GM12878 (cell line): ENCODE measurements around the gene ESR2. TPM values are rescaled to one million over a fixed set of nuclear protein-coding genes. Genes with fewer than 3 reads are reported as not detected.

Experiments used
- ATAC-seq: fragments of 200-7000 bp; cut with Tn5 transposase; 3 replicates; pipeline ENCODE4 v1.9.1; 2020; ENCODE audit warnings: mild to moderate bottlenecking, moderate library complexity
- BruUV-seq: library from RNA; stranded (reverse); fragments of 400-500 nt; replicated peaks from 2 replicates; lab custom pipeline; 2021; lab: Mats Ljungman, UMichigan
- CTCF ChIA-PET: fragments of 300-600 bp; sonication (Branson Sonifier 250); formaldehyde crosslinking; extraction: SDS; loops from one replicate; lab custom pipeline; 2021; ENCODE audit warnings: inconsistent platforms; lab: Yijun Ruan, JAX
- POLR2A ChIA-PET: fragments of 350-600 bp; formaldehyde crosslinking; extraction: SDS; loops from one replicate; lab custom pipeline; 2021; ENCODE audit warnings: inconsistent platforms; lab: Charles Lee
- RAD21 ChIA-PET: fragments of 300-600 bp; sonication (Branson Sonifier 250); formaldehyde crosslinking; loops from one replicate; lab custom pipeline; 2023; ENCODE audit warnings: antibody characterized with exemption; ENCODE audit not compliant: unreplicated experiment; lab: Charles Lee
- SMC1A ChIA-PET: fragments of 300-600 bp; sonication (Branson Sonifier 250); formaldehyde crosslinking; loops from one replicate; lab custom pipeline; 2023; ENCODE audit not compliant: unreplicated experiment, uncharacterized antibody; lab: Charles Lee
- DNase-seq: peaks from one replicate; pipeline ENCODE4 v3.0.0-alpha.2; 2011; ENCODE audit warnings: low read depth, low spot score
- FAIRE-seq: peaks from 3 replicates; lab custom pipeline; 2011; peaks lifted over from hg19 to GRCh38; lab: Jason Lieb, UNC
- H2AFZ ChIP-seq: 2 replicates; pipeline ENCODE4 v1.6.0; 2011; ENCODE audit warnings: low read depth, low read length, control low read depth; ENCODE audit not compliant: control insufficient read depth
- H3K27ac ChIP-seq: 2 replicates; pipeline ENCODE4 v1.5.1; 2011; ENCODE audit warnings: control low read depth; ENCODE audit not compliant: control insufficient read depth, insufficient read depth
- H3K27me3 ChIP-seq, 2 experiments: replicated peaks in 1 of 2; 2 replicates each; pipeline versions ENCODE4 v1.6.0 to v1.6.1; 2011; ENCODE audit warnings: low read length in 1 of 2; ENCODE audit not compliant: control insufficient read depth in 2 of 2, insufficient read depth in 2 of 2
- H3K36me3 ChIP-seq, 2 experiments: 2 replicates each; pipeline ENCODE4 v1.5.1; 2011; ENCODE audit warnings: low read length in 1 of 2; ENCODE audit not compliant: control insufficient read depth in 2 of 2, insufficient read depth in 2 of 2
- H3K4me1 ChIP-seq: 2 replicates; pipeline ENCODE4 v1.6.1; 2011; ENCODE audit warnings: mild to moderate bottlenecking, low read length, moderate library complexity, mixed read lengths; ENCODE audit not compliant: control insufficient read depth, insufficient read depth
- H3K4me2 ChIP-seq: 2 replicates; pipeline ENCODE4 v1.6.0; 2011; ENCODE audit warnings: control low read depth; ENCODE audit not compliant: control insufficient read depth, insufficient read depth
- H3K4me3 ChIP-seq: fragments of 200-600 bp; sonication (generic); 2 replicates; pipeline ENCODE4 v1.5.1; 2016
- H3K79me2 ChIP-seq: 2 replicates; pipeline ENCODE4 v1.6.0; 2011; ENCODE audit warnings: low read length; ENCODE audit not compliant: control insufficient read depth, insufficient read depth
- H3K9ac ChIP-seq: 2 replicates; pipeline ENCODE4 v1.8.0; 2011; ENCODE audit warnings: low read length, control low read depth, mixed read lengths; ENCODE audit not compliant: control insufficient read depth, insufficient read depth
- H3K9me3 ChIP-seq: replicated peaks from 3 replicates; pipeline ENCODE4 v1.5.1; 2011; ENCODE audit warnings: mild to moderate bottlenecking, low read length; ENCODE audit not compliant: control insufficient read depth, insufficient read depth
- H4K20me1 ChIP-seq: 2 replicates; pipeline ENCODE4 v1.6.0; 2011; ENCODE audit not compliant: control insufficient read depth, insufficient read depth
- ATF2 ChIP-seq: IDR thresholded peaks from 2 replicates; pipeline ENCODE4 v1.6.1; 2012; ENCODE audit warnings: low read length, inconsistent platforms
- BMI1 ChIP-seq: fragments of 450-650 bp; IDR thresholded peaks from 2 replicates; pipeline ENCODE4 v1.6.1; 2016; ENCODE audit warnings: mild to moderate bottlenecking, moderate library complexity, borderline replicate concordance
- CHD4 ChIP-seq: fragments of 200-600 bp; sonication (generic); IDR thresholded peaks from 2 replicates; pipeline ENCODE4 v1.6.1; 2016; ENCODE audit warnings: mild to moderate bottlenecking
- CREM ChIP-seq: IDR thresholded peaks from 2 replicates; pipeline ENCODE4 v1.6.1; 2014; ENCODE audit warnings: antibody characterized with exemption, low read depth
- IRF4 ChIP-seq: IDR thresholded peaks from 2 replicates; pipeline ENCODE4 v1.6.1; 2011; ENCODE audit warnings: low read depth, low read length
- NRF1 ChIP-seq: conservative IDR thresholded peaks from 2 replicates; pipeline ENCODE4 v1.6.1; 2011; ENCODE audit warnings: mild to moderate bottlenecking, low read depth, low read length, improper control_type of control experiment
- PBX3 ChIP-seq: IDR thresholded peaks from 2 replicates; pipeline ENCODE4 v1.6.1; 2011; ENCODE audit warnings: mild to moderate bottlenecking, low read depth, low read length, moderate library complexity; ENCODE audit not compliant: insufficient replicate concordance
- RCOR1 ChIP-seq: conservative IDR thresholded peaks from 2 replicates; pipeline ENCODE4 v1.6.1; 2012; ENCODE audit warnings: low read depth, low read length, improper control_type of control experiment
- SKIL ChIP-seq: fragments of 450-650 bp; IDR thresholded peaks from 2 replicates; pipeline ENCODE4 v1.6.1; 2017; ENCODE audit warnings: mild to moderate bottlenecking, low read depth, inconsistent platforms; ENCODE audit not compliant: poor library complexity, severe bottlenecking
- SMAD1 ChIP-seq: fragments of 450-650 bp; IDR thresholded peaks from 2 replicates; pipeline ENCODE4 v1.6.1; 2018; ENCODE audit warnings: mild to moderate bottlenecking, low read depth; ENCODE audit not compliant: partially characterized antibody
- SMC3 ChIP-seq: IDR thresholded peaks from 2 replicates; pipeline ENCODE4 v1.6.1; 2011; ENCODE audit warnings: low read length, improper control_type of control experiment, borderline replicate concordance
- TAF1 ChIP-seq: IDR thresholded peaks from 2 replicates; pipeline ENCODE4 v1.6.1; 2011; ENCODE audit warnings: mild to moderate bottlenecking, low read depth, low read length, borderline replicate concordance
- TARDBP ChIP-seq: IDR thresholded peaks from 2 replicates; pipeline ENCODE4 v1.6.1; 2016; ENCODE audit warnings: borderline replicate concordance
- ZBTB4 ChIP-seq: fragments of 450-650 bp; formaldehyde crosslinking; IDR thresholded peaks from 2 replicates; pipeline ENCODE4 v1.4.0; 2022; ENCODE audit warnings: mild to moderate bottlenecking, moderate library complexity
- ZNF207 ChIP-seq: fragments of 450-650 bp; IDR thresholded peaks from 2 replicates; pipeline ENCODE4 v1.6.1; 2014; ENCODE audit warnings: antibody characterized with exemption, mild to moderate bottlenecking, borderline replicate concordance
- ZNF622 ChIP-seq: fragments of 450-650 bp; IDR thresholded peaks from 2 replicates; pipeline ENCODE4 v1.6.1; 2017; ENCODE audit warnings: mild to moderate bottlenecking, inconsistent platforms
- WGBS: methylation state at CpG from one replicate; pipeline ENCODE4 v1.1.6; 2016; ENCODE audit warnings: low lambda C conversion rate; ENCODE audit not compliant: insufficient replicate concordance, insufficient coverage; ENCODE audit errors: missing lambda C conversion rate; 5-methylcytosine and 5-hydroxymethylcytosine counted together
- in situ Hi-C: fragments of 300-500 bp; cut with MboI; formaldehyde crosslinking; loops from 9 replicates; pipeline ENCODE4 v1.14.3; 2018; ENCODE audit warnings: mixed read lengths
- intact Hi-C: fragments of 100-400 bp; cut with micrococcal nuclease; formaldehyde crosslinking; loops from one replicate; pipeline ENCODE4 v1.14.2; 2022; ENCODE audit not compliant: unreplicated experiment
- polyA plus RNA-seq, 11 experiments: library from polyadenylated mRNA; depleted of rRNA in 4 of 11; unstranded in 6 of 11; stranded (reverse) in 5 of 11; fragments of >200 nt; fragmentation: Nextera tagmentation in 4 of 11; fragmentation: Illumina TruSeq in 1 of 11; extraction: Ambion mirVana in 4 of 11; extraction: Trizol in 1 of 11; gene quantifications; 1 replicate in 1 of 11; 2 replicates in 10 of 11; pipeline versions ENCODE4 v1.2.1 to v1.2.3, GENCODE V29; 2011 to 2016; ENCODE audit warnings: inconsistent platforms in 2 of 11, missing spikeins in 2 of 11, low read depth in 1 of 11
- total RNA-seq, 4 experiments: library from RNA; depleted of rRNA in 3 of 4; stranded (reverse); fragments of >200 nt in 3 of 4; fragmentation: Illumina TruSeq in 1 of 4; extraction: Trizol in 1 of 4; gene quantifications; 2 replicates each; pipeline versions ENCODE4 v1.2.1 to v1.2.3, GENCODE V29; 2013 to 2021

The ESR2 gene
- total and polyA plus RNA-seq, 10 of the 15 experiments (the other 5 are each of a cell fraction or from before 2014, with no cell fraction given): 0.29 to 2.6 (median 0.81) TPM

- Histone ChIP-seq H2AFZ (no peak overlapping the region), H3K9ac (no peak overlapping the region), H3K27me3 (no peaks in the 10 kb centered on the region), H3K9me3 (no peaks in the 10 kb centered on the region), H3K4me3 (no peak overlapping the region), H3K4me1 (peaks cover 17% of the 10 kb centered on the region), H3K79me2 (no peaks in the 10 kb centered on the region), H3K27ac (no peak overlapping the region), H3K36me3 (peaks cover 1 to 11% of the 10 kb centered on the region in 2 experiments; a peak in 2 of 4 replicates), H3K4me2 (no peak overlapping the region), H4K20me1 (no peaks in the 10 kb centered on the region)
- ATAC-seq: no peak
- DNase-seq: no peak
- WGBS: 98% methylated on average over 3 of the region's 3 CpGs
- ChIA-PET CTCF (interaction anchor here (1.2 to 1.5 kb wide), 2 partner anchors 10 to 11 kb away, joined by 3 to 5 read pairs; no protein-coding TSS in a partner anchor), POLR2A (no interaction called here), RAD21 (no interaction called here), SMC1A (interaction anchor here (0.8 to 2.3 kb wide), 5 partner anchors 9 to 40 kb away, joined by 3 to 6 read pairs (median 6); no protein-coding TSS in a partner anchor)
- no TSS peak for BruUV-seq
- TF ChIP-seq ZBTB4 (CRISPR knock-in tag) (no peak), TAF1 (no peak), SKIL (no peak), PBX3 (no peak), IRF4 (no peak), ZNF207 (no peak), RCOR1 (no peak), NRF1 (no peak), BMI1 (no peak), CREM (no peak), CHD4 (no peak), TARDBP (no peak), SMC3 (no peak), SMAD1 (no peak), ATF2 (no peak), ZNF622 (no peak)
- intact Hi-C loops (no loop called here), in situ Hi-C loops (no loop called here)
- no peak for FAIRE-seq
Observed at GRCh38 chr14:64190974-64191502, 103.1 kb downstream of the ESR2 start.
